MM.1S (cell line): ENCODE measurements around the gene DHX32.

Source experiments
- CTCF ChIP-seq: fragments of 300-600 bp; sonication (generic); IDR thresholded peaks from 2 replicates; pipeline ENCODE4 v1.5.1; 2016; ENCODE audit warnings: antibody characterized with exemption, low read length, mixed read lengths
- EZH2 ChIP-seq: fragments of 300-600 bp; sonication (generic); optimal IDR thresholded peaks from 2 replicates; pipeline ENCODE3; 2017; ENCODE audit warnings: low read depth, mild to moderate bottlenecking, antibody characterized with exemption, low read length, mixed read lengths
- EZH2phosphoT487 ChIP-seq: fragments of 300-600 bp; sonication (generic); IDR thresholded peaks from 2 replicates; pipeline ENCODE4 v1.6.1; 2018; ENCODE audit warnings: antibody characterized with exemption, low read length

- no peak for TF ChIP-seq CTCF
- TF ChIP-seq EZH2phosphoT487: no peak
- no peak for TF ChIP-seq EZH2
These were observed 73.0 kb downstream of the DHX32 start for GRCh38 chr10:125808047-125808446.
